NCI-H446 (cell line): Measurements from ENCODE around the gene MYH7B.

ENCODE experiments used
- DNase-seq, 2 experiments: peaks; one replicate each; lab custom pipeline; 2025; lab: John Stamatoyannopoulos, UW

MYH7B gene

DNA sequence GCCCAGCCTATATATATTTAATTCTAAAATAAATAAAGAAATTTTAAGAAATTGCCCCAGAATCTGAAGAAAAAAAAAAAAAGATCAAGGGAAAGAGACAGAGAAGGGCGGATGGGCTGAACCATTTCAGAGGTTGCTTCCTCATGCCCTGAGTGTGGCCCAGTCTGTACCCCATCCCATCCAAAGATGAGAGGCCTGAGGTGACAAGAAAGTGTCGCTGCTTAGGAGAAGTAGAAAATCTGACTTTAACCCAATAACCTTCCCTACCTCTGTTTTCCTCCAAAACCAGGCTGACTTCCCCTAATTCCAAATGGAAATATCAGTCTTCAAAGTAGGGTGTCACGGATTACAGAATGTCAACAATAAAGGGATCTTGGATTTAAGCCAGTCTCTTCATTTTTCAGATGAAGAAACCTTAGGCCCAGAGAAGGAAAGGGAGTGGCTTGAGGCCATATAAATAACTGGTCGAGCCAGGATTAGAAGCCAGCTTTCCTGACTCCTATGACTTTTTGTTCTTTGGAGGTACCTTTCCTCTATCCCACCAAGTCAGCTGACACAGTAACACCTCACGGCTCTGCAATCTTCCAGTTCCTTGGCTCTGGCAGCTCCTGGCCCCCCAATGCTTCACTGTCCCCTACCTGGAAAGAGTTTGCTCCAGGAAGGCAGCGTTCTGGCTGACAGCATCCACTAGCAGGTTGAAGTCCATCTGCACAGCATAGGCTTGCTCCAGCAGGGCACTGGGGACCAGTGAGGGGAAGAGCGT is 10.2 kb upstream of the MYH7B start:
- no peak for DNase-seq

- DNase-seq: no peak
Measured at GRCh38 chr20:34946661-34947060, 9.0 kb upstream of the MYH7B start.

DNA sequence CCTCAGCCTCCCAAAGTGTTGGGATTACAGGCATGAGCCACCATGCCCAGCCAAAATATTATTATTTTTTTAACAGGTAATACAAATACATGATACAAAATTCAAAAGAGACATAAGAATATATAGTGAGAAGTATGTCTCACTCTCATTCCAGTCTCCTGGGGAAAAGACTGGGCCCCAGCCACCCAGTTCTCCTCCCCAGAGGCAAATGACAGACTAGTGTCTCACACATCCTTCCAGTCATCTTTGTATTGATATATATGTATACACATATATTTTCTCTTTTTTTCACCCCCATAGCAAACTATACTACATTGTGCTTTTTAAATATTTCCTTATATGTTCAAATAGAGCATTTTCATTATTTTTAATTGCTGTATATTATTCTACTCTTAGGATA is 8.3 kb upstream of the MYH7B start:
- no peak for DNase-seq

DNA sequence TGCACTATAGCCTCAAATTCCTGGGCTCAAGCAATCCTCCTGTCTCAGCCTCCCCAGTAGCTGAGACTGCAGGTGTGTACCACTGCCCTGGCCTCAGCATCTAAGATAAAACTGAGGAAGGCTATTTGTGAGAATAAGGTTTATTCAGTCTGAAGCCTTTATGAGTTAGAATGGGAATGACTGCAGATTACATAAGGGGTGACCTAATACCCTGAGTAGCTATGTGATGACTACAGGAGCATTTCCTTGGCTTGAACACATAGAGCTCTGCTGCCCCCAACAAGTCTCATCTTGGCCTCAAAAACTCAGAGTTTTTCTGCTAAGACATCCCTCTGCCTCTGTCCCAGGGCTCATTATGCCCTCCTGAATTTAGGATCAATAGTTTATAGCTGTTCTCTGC is 7.6 kb upstream of the MYH7B start:
- no peak for DNase-seq

DNA sequence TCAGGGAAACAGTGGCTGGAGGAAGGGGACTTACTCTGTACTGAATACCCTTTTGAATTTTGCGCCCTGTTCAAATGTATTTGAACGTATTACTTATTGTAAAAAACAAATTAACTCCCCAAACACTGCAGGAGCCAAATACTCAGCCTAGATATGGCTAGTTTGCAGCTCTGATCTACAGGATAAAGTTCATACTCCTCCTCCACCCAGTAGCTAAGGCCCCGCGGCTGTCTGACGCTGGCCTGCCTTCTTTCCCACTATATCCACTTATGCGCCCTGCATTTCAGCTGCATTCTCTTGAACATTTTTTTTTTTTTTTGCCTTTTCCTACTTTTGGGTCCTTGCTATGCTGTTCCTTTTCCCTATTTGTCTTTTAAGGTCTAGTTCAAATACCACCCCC is 6.5 kb upstream of the MYH7B start:
- DNase-seq: no peak

- DNase-seq: no peak
Measured at GRCh38 chr20:34951252-34951651, 4.4 kb upstream of the MYH7B start.

GRCh38 chr20:34951652-34952051 is 4.0 kb upstream of the MYH7B start:
- peak in 1 of 2 experiments; percentile 75 for DNase-seq

DNA sequence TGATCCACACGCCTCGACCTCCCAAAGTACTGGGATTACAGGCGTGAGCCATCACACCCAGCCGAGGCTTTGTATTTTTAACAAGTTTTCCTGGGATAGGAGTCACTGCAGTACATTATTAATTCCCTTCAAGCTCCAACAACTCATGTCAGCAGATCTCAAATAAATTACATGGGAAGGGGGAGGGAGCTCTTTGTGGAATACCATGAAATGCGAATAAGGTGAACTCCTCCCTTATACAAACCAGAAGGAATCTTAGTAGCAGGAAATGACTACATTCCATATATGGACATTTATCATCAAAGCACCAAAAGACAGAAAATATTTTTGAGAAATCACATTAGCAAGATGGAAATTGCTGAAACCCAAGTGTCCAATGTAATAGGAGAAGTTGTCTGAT is 3.0 kb upstream of the MYH7B start:
- no peak for DNase-seq

GRCh38 chr20:34953960-34954359 is 1.7 kb upstream of the MYH7B start:
- no peak for DNase-seq

GRCh38 chr20:34954904-34955230 is 801 bp upstream of the MYH7B start:
- DNase-seq: peak in 1 of 2 experiments; percentile 36

- DNase-seq: no peak
Measured at GRCh38 chr20:34956041-34956458, 382 bp downstream of the MYH7B start.

- no peak for DNase-seq
Measured at GRCh38 chr20:34956751-34957472, 1.2 kb downstream of the MYH7B start.

GRCh38 chr20:34964486-34964885 is 8.8 kb downstream of the MYH7B start:
- no peak for DNase-seq

GRCh38 chr20:34965051-34965450 is 9.4 kb downstream of the MYH7B start:
- DNase-seq: no peak

DNA sequence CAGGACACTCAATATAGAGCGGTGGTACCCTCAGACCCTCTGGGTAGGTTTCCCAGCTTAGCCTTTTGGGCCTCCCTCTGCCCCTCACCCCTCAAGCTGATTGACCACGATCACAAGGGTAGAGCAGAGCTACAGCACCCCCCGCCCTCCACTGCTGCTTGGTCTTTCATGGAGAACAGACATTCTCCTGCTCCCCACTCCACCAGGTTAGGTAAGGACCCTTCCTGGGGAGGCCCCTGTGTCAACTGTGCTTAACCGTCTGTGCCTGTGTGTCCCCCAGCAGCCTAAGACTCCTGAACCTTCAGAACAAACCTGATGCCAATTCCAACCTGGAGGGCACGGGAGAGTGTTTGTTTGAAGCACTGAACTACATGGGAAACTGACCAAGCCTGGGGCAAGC is 11.8 kb downstream of the MYH7B start:
- DNase-seq: no peak

DNA sequence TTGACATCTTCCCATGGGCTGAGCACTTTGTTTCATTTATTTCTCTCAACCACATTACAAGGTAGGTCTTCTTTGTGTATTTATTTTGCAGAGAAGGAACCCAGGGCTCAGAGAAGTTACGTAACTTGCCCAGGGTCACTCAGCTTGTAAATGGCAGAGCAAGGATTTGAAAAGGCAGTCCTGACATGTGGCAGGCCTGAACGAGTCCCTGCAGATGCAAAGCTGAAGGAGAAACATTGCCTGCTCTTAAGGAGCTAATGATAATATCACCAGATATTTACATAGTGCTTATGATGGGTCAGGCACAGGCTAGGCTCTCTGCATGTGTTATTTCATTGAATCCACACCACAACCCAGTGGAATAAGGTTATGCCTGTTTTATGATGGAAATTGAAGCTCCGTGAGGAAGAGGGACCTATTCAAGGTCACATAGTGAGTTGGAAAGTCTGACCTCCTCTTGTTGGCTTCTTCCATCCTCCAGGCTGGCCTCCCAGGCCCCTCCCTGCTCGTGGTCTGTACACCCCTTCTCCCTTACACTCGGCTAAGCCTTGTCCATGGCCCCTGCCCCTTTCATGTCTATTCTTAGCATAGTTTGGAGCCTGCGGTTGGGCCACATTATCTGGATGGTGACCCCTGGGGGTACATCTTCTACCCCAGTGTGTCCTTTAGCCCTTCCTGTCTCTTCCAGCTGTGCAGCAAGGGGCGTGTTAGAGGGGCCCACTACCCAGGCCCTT is 12.5 kb downstream of the MYH7B start:
- DNase-seq: no peak

DNA sequence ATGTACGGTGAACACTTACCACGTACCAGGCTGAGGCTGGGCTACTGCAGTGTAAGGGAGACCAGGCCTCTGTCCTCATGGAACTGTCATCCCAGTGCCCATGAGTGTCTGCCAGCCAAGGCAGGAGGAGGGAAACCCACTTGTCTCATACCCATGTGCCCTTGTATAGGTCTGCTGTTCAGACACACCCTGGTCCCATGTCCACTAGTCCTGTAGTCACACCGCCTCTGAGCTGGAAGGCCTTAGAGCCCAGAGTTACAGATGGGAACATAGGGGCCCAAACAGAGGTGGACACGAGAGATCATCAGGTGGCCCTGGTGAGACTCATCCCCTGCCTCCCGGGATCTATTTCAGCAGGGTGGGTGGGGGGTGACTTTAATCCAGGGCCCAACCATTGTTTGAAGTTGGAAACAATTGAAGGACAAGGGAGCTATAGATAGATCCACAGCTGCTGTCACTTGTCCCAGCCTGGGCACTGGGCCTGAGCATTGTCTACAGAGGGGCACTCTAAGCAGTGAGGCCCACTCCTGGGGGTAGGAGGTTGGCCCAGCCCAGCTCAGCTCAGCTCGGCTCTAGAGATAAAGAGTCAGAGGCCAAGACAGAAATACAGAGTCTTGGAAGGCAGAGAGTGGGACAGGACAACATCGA is 14.6 kb downstream of the MYH7B start:
- DNase-seq: no peak

- no peak for DNase-seq
Measured at GRCh38 chr20:34970846-34971560, 15.3 kb downstream of the MYH7B start.

DNA sequence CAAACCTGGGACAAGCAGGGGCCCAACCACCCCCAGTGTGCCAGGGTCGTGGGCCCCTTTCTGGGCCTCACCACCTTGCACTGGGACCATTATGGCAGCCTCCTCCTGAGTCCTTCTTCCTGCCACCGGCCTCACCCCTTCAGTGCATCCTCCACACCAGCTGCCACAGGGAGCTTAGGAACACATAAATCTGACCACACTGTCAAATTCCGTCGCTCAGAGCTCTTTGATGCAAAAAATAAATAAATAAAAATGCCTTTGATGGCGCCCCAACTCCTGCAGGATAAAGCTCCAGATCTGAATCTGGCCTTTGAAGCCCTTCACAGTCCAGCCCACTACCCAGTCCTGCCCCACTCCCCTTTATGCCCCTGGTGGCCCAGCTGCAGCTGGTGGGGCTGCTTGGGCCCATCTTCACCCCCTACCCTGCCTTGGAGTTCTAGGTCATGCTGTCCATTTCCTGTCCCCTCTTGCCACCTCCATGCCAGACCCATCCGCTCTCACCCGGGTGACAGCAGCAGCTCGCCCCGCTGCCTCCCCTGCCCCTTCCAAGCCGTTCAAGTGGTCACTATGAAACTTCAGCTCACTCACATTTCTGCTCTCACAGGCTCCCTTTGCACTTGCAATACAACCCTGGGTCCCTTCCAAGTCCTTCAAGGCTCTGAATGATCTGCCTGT is 16.0 kb downstream of the MYH7B start:
- no peak for DNase-seq

GRCh38 chr20:34974246-34974645 is 18.6 kb downstream of the MYH7B start:
- DNase-seq: no peak

- no peak for DNase-seq
Measured at GRCh38 chr20:34976286-34976685, 20.6 kb downstream of the MYH7B start.
